Colonic mucosa (tissue), 4 donors: Measurements from ENCODE around the gene BIN1. TPM values are rescaled to one million over a fixed set of nuclear protein-coding genes. Genes with fewer than 3 reads are reported as not detected.
A peak's percentile ranks its signal among the peaks of the same experiment; 100 is the strongest.
"Not testable (repeated sequence)": the region's sequence is repeated elsewhere in the genome, so short reads cannot be mapped to it uniquely, and the experiment has no call there.

Experiments used
- DNase-seq: peaks from one replicate; pipeline ENCODE4 v3.0.0-alpha.2; 2020
- H3K27ac ChIP-seq: fragments of 200-600 bp; one replicate; pipeline ENCODE4 v1.8.0; 2021
- H3K27me3 ChIP-seq: fragments of 200-600 bp; one replicate; pipeline ENCODE4 v1.8.0; 2021
- H3K36me3 ChIP-seq: fragments of 200-600 bp; one replicate; pipeline ENCODE4 v1.8.0; 2021
- H3K4me1 ChIP-seq: fragments of 200-600 bp; one replicate; pipeline ENCODE4 v1.8.0; 2021; ENCODE audit warnings: mild to moderate bottlenecking
- H3K4me3 ChIP-seq: fragments of 200-600 bp; one replicate; pipeline ENCODE4 v1.8.0; 2021
- H3K9ac ChIP-seq, 2 donors: one replicate each; pipeline ENCODE4 v1.7.0; 2013; ENCODE audit warnings: control low read depth in 2 of 2, low read depth in 2 of 2, low read length in 2 of 2
- H3K9me3 ChIP-seq: fragments of 200-600 bp; one replicate; pipeline ENCODE4 v1.8.0; 2021
- CTCF ChIP-seq: fragments of 200-600 bp; IDR thresholded peaks from one replicate; pipeline ENCODE4 v1.8.0; 2022; ENCODE audit warnings: antibody characterized with exemption, mild to moderate bottlenecking
- intact Hi-C: fragments of 100-400 bp; cut with DNase I; formaldehyde crosslinking; loops from one replicate; pipeline ENCODE4 v1.14.1; 2022
- total RNA-seq, 2 donors: library from RNA; stranded (reverse); fragmentation: NEBNext Ultra II Directional in 1 of 2; extraction: Animal tissue kit (Norgen Biotek cat#: 25700) in 1 of 2; gene quantifications; one replicate each; pipeline ENCODE4 v1.2.1, GENCODE V29; 2021
- donor health status: healthy.
- donor health status: DM: no; HTN: no; CAD: no.
- donor health status: DM: no; HTN: no; CAD: no.

BIN1 gene
- total RNA-seq, 2 donors from 2014 or later, result 38.5 to 60.8 TPM

DNA sequence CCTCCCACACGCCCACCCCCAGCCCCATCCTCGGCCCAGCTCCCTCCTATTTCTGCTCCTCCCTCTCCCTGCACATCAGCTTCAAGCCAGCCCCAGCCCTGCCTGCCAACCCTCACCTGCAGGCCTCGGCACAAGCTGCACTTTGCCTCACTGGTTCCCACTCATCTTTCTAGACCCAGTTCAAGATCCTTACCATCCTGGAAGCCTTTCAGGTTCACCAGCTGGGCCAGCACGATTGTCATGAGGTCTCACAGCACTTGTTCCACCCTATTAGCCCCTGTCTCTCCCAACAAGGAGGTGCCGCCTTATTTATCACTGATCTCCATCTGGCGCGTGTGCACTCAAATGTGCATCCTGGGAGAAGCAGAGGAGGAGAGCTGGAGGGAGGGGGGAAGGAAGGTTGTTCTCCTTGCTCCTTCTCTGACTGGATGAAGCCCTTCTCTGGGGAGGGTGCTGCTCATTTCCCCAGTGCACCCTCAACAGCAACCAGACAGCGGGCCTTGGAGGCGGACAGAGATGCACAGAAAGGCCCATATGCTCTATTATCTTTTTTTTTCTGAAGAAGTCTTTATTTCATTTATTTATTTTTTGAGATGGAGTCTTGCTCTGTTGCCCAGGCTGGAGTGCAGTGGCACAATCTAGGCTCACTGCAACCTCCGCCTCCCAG, 15.5 kb upstream of the BIN1 start:
- H3K4me1 ChIP-seq, result no peaks in the 10 kb centered on the region
- DNase-seq, result peak; percentile 14
- no peak for TF ChIP-seq CTCF

DNA sequence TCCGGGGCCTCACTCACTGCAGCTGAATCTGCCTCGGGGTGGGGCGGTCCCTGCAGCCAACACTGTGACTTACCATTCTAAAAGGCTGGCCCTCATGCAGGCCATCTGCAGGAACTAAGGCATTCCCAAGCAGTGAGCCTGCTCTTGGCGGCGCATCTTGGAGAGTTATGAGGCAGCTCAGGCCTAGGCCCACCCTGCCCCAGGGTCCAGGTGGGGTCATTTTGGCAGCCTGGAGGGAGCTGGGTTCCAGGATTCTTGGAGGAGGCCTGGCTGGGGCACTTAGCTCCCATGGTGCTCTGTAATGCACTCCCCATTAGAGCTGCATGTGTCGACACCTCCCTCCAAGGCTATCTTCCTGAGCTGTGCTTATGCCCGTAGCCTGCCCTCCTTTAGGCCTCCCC, 14.8 kb upstream of the BIN1 start:
- intact Hi-C loops, result no loop called here
- H3K4me3 ChIP-seq, result no peak overlapping the region
- no peak overlapping the region for H3K9ac ChIP-seq
- no peaks in the 10 kb centered on the region for H3K27me3 ChIP-seq
- H3K27ac ChIP-seq, result no peak overlapping the region
- no peaks in the 10 kb centered on the region for H3K4me1 ChIP-seq
- no peaks in the 10 kb centered on the region for H3K9me3 ChIP-seq
- H3K36me3 ChIP-seq, result no peaks in the 10 kb centered on the region
- no peak for TF ChIP-seq CTCF
- peak; percentile 18 for DNase-seq

More for the DNA sequence above, 15.5 kb upstream of the BIN1 start:
- Histone ChIP-seq H3K36me3 (no peaks in the 10 kb centered on the region), H3K27ac (no peak overlapping the region), H3K4me3 (no peak overlapping the region), H3K27me3 (no peaks in the 10 kb centered on the region), H3K9me3 (no peaks in the 10 kb centered on the region), H3K9ac (no peak overlapping the region)
- intact Hi-C loops, result no loop called here

DNA sequence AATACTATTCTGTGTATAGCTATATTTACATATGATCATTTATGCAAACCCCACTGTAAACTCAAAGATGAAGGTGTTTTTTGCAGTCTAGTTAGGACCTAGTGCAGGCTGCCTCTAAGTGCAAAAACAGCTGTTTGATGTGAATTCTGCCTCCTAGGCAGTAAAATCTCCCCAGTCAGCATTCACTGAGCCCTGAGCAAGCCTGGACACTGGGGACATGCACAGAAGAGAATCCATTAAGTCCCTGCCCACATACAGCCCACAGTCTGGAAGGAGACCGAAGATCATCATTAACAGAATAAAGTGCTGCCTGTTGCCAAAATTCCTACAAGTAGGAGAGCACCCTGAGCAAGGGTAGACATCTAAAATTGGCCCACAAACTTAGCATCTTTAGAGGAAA, 14.4 kb upstream of the BIN1 start:
- intact Hi-C loops, result no loop called here
- Histone ChIP-seq H3K36me3 (no peaks in the 10 kb centered on the region), H3K4me3 (no peak overlapping the region), H3K9me3 (no peaks in the 10 kb centered on the region), H3K9ac (no peak overlapping the region), H3K4me1 (no peaks in the 10 kb centered on the region), H3K27me3 (no peaks in the 10 kb centered on the region), H3K27ac (no peak overlapping the region)
- DNase-seq, result peak; percentile 15
- no peak for TF ChIP-seq CTCF

GRCh38 chr2:127120408-127120807, 13.5 kb upstream of the BIN1 start:
- H3K27me3 ChIP-seq, H3K4me1 ChIP-seq, H3K27ac ChIP-seq, H3K9me3 ChIP-seq, H3K4me3 ChIP-seq, H3K36me3 ChIP-seq, intact Hi-C loops, H3K9ac ChIP-seq, DNase-seq: not testable (repeated sequence)

DNA sequence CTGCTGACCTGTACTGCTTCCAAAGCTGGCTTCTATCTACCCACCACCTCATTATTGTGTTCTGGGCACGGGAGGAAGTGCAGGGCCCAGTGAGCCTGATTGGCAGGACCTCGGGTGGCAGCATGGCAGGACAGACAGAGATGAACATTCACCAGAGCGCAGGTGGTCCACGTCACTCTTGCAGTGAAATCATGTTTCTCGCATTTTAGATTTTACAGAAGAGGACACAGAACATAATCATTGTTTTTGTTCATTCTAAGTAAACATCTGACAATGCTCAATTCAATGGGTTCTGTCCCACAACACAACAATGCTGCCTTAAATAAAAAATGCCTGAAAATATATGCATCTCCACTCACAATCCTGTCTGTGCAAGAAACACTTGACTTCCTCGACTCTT, 11.5 kb upstream of the BIN1 start:
- no peak for TF ChIP-seq CTCF
- Histone ChIP-seq H3K9me3 (no peaks in the 10 kb centered on the region), H3K4me3 (no peak overlapping the region), H3K27ac (no peak overlapping the region), H3K36me3 (no peaks in the 10 kb centered on the region), H3K27me3 (no peaks in the 10 kb centered on the region), H3K4me1 (no peaks in the 10 kb centered on the region), H3K9ac (no peak overlapping the region)
- peak; percentile 12 for DNase-seq
- intact Hi-C loops, result no loop called here

GRCh38 chr2:127118038-127118437, 11.1 kb upstream of the BIN1 start:
- Histone ChIP-seq H3K27me3 (no peaks in the 10 kb centered on the region), H3K9me3 (no peaks in the 10 kb centered on the region), H3K4me1 (no peaks in the 10 kb centered on the region), H3K36me3 (no peaks in the 10 kb centered on the region), H3K4me3 (no peak overlapping the region), H3K9ac (no peak overlapping the region), H3K27ac (no peak overlapping the region)
- peak; percentile 12 for DNase-seq
- TF ChIP-seq CTCF, result no peak
- intact Hi-C loops, result no loop called here
